Endothelial cell of umbilical vein (primary cell): ENCODE measurements around the gene PIK3R1. TPM values are rescaled to one million over a fixed set of nuclear protein-coding genes. Genes with fewer than 3 reads are reported as not detected.

Experiments
- BruUV-seq: library from RNA; stranded (reverse); fragments of 400-500 nt; replicated peaks from 2 replicates; lab custom pipeline; 2021; lab: Mats Ljungman, UMichigan
- CTCF ChIA-PET: fragments of 300-600, 350-600 bp; sonication (Branson Sonifier 250); formaldehyde crosslinking; loops from one replicate; lab custom pipeline; 2021; ENCODE audit warnings: antibody characterized with exemption, inconsistent platforms; lab: Charles Lee
- POLR2A ChIA-PET: fragments of 300-600, 350-600 bp; sonication (Branson Sonifier 250); formaldehyde crosslinking; loops from one replicate; lab custom pipeline; 2021; ENCODE audit warnings: antibody characterized with exemption, inconsistent platforms; lab: Charles Lee
- DNase-seq: peaks from one replicate; pipeline ENCODE4 v3.0.0-alpha.2; 2011; ENCODE audit warnings: low read depth, low spot score
- FAIRE-seq: peaks from 2 replicates; lab custom pipeline; 2011; peaks lifted over from hg19 to GRCh38; lab: Jason Lieb, UNC
- H2AFZ ChIP-seq: 2 replicates; pipeline ENCODE4 v1.6.0; 2012; ENCODE audit warnings: low read depth, low read length, control low read depth, inconsistent platforms
- H3K27ac ChIP-seq: 2 replicates; pipeline ENCODE4 v1.5.1; 2011; ENCODE audit warnings: low read depth, mild to moderate bottlenecking, control low read depth, low read length, moderate library complexity; ENCODE audit not compliant: insufficient read depth
- H3K27me3 ChIP-seq, 2 experiments: 2 replicates each; pipeline versions ENCODE4 v1.6.0 to v1.6.1; 2011; ENCODE audit warnings: low read length in 2 of 2, mixed read lengths in 1 of 2; ENCODE audit not compliant: control insufficient read depth in 2 of 2, insufficient read depth in 2 of 2
- H3K36me3 ChIP-seq, 2 experiments: 2 replicates in 1 of 2; 3 replicates in 1 of 2; pipeline ENCODE4 v1.5.1; 2011; ENCODE audit warnings: low read length in 2 of 2, mild to moderate bottlenecking in 1 of 2, moderate library complexity in 1 of 2; ENCODE audit not compliant: control insufficient read depth in 2 of 2, insufficient read depth in 2 of 2; ENCODE audit errors: extremely low read depth in 1 of 2
- H3K4me1 ChIP-seq: 3 replicates; pipeline ENCODE4 v1.5.1; 2011; ENCODE audit warnings: mild to moderate bottlenecking, low read length; ENCODE audit not compliant: control insufficient read depth, insufficient read depth; ENCODE audit errors: extremely low read depth
- H3K4me2 ChIP-seq: 2 replicates; pipeline ENCODE4 v1.6.1; 2011; ENCODE audit warnings: low read length, control low read depth, mixed read lengths; ENCODE audit not compliant: insufficient read depth
- H3K4me3 ChIP-seq, 3 experiments: fragments of 200-600 bp in 1 of 3; sonication (generic), shearing (Covaris generic) in 1 of 3; replicated peaks in 1 of 3; 2 replicates each; pipeline ENCODE4 v1.5.1; 2011 to 2016; ENCODE audit warnings: control low read depth in 3 of 3, low read length in 3 of 3, mild to moderate bottlenecking in 2 of 3, inconsistent platforms in 1 of 3, low read depth in 1 of 3, moderate library complexity in 1 of 3; ENCODE audit not compliant: insufficient read depth in 1 of 3
- H3K79me2 ChIP-seq: 2 replicates; pipeline ENCODE4 v1.6.0; 2012; ENCODE audit warnings: low read length, inconsistent platforms; ENCODE audit not compliant: control insufficient read depth, insufficient read depth
- H3K9ac ChIP-seq: replicated peaks from 2 replicates; pipeline ENCODE3; 2011; ENCODE audit warnings: low read length, control low read depth; ENCODE audit not compliant: insufficient read depth; ENCODE audit errors: extremely low read depth
- H3K9me1 ChIP-seq: replicated peaks from 3 replicates; pipeline ENCODE4 v1.6.0; 2011; ENCODE audit warnings: mild to moderate bottlenecking, low read length; ENCODE audit not compliant: control insufficient read depth, insufficient read depth; ENCODE audit errors: extremely low read depth
- H3K9me3 ChIP-seq: replicated peaks from 2 replicates; pipeline ENCODE4 v1.5.1; 2012; ENCODE audit warnings: low read length, inconsistent platforms; ENCODE audit not compliant: control insufficient read depth, insufficient read depth
- H4K20me1 ChIP-seq: replicated peaks from 2 replicates; pipeline ENCODE3; 2011; ENCODE audit warnings: mild to moderate bottlenecking, low read length; ENCODE audit not compliant: control insufficient read depth, insufficient read depth; ENCODE audit errors: extremely low read depth
- CTCF ChIP-seq, 2 donors: IDR thresholded peaks; 1 replicate in 1 of 2; 2 replicates in 1 of 2; pipeline ENCODE4 v1.5.1; 2011; ENCODE audit warnings: low read length in 2 of 2, mild to moderate bottlenecking in 2 of 2, moderate library complexity in 2 of 2, control low read depth in 1 of 2, inconsistent platforms in 1 of 2, low read depth in 1 of 2; ENCODE audit not compliant: insufficient read depth in 1 of 2; ENCODE audit errors: extremely low read depth in 1 of 2
- EZH2 ChIP-seq: IDR thresholded peaks from 2 replicates; pipeline ENCODE4 v1.6.1; 2012; ENCODE audit warnings: borderline replicate concordance, low read depth, mild to moderate bottlenecking, moderate library complexity, low read length, inconsistent platforms; ENCODE audit not compliant: severe bottlenecking
- FOS ChIP-seq: IDR thresholded peaks from 2 replicates; pipeline ENCODE4 v1.6.1; 2011; ENCODE audit warnings: mild to moderate bottlenecking, low read length, moderate library complexity, borderline replicate concordance; ENCODE audit not compliant: insufficient read depth
- GATA2 ChIP-seq: IDR thresholded peaks from 2 replicates; pipeline ENCODE4 v1.7.0; 2011; ENCODE audit warnings: low read depth, mild to moderate bottlenecking, moderate library complexity, mixed read lengths, low read length; ENCODE audit not compliant: insufficient read length, insufficient read depth
- JUN ChIP-seq: IDR thresholded peaks from 2 replicates; pipeline ENCODE4 v1.6.1; 2011; ENCODE audit warnings: borderline replicate concordance, low read depth; ENCODE audit not compliant: insufficient read length, insufficient read depth
- MAX ChIP-seq: IDR thresholded peaks from 2 replicates; pipeline ENCODE4 v1.6.1; 2011; ENCODE audit not compliant: insufficient read depth, insufficient read length
- MYC ChIP-seq: IDR thresholded peaks from one replicate; pipeline ENCODE4 v1.6.1; 2011; ENCODE audit warnings: mild to moderate bottlenecking, low read depth, low read length
- POLR2A ChIP-seq: IDR thresholded peaks from 2 replicates; pipeline ENCODE4 v1.6.1; 2012; ENCODE audit warnings: low read depth, mild to moderate bottlenecking, control low read depth, low read length
- POLR2AphosphoS5 ChIP-seq: IDR thresholded peaks from 2 replicates; pipeline ENCODE4 v1.6.1; 2012; ENCODE audit warnings: low read depth, mild to moderate bottlenecking, control low read depth, low read length, moderate library complexity; ENCODE audit not compliant: insufficient read depth
- dilution Hi-C: fragments of 300-500 bp; cut with MboI; formaldehyde crosslinking; loops from one replicate; pipeline ENCODE4 v1.15.0; 2019; ENCODE audit warnings: low sequenced_read_pairs; ENCODE audit not compliant: extremely low pct_ligation_motif_present
- intact Hi-C: fragments of 100-400 bp; cut with micrococcal nuclease; formaldehyde crosslinking; loops from one replicate; pipeline ENCODE4 v1.10.0; 2022
- polyA plus RNA-seq, 4 experiments: library from polyadenylated mRNA; depleted of rRNA in 3 of 4; stranded (reverse) in 3 of 4; unstranded in 1 of 4; fragments of >200 nt; gene quantifications; 2 replicates each; pipeline versions ENCODE4 v1.2.1 to v1.2.3, GENCODE V29; 2011 to 2012; ENCODE audit warnings: missing spikeins in 1 of 4
- total RNA-seq: library from RNA; stranded (reverse); gene quantifications from 2 replicates; pipeline ENCODE4 v1.2.3, GENCODE V29; 2021

PIK3R1 gene
- total and polyA plus RNA-seq, 2 donors (not counting 3 experiments of a cell fraction or from before 2014, with no cell fraction given): 2.8 to 30.0 TPM

- Histone ChIP-seq H3K4me3 (no peak overlapping the region), H3K36me3 (no peaks in the 10 kb centered on the region), H3K4me2 (no peak overlapping the region), H3K4me1 (peaks cover 41% of the 10 kb centered on the region), H3K27ac (no peak overlapping the region), H3K9me1 (no peaks in the 10 kb centered on the region), H3K27me3 (no peaks in the 10 kb centered on the region), H3K79me2 (no peaks in the 10 kb centered on the region), H3K9ac (no peak overlapping the region), H2AFZ (no peak overlapping the region), H3K9me3 (no peaks in the 10 kb centered on the region), H4K20me1 (no peaks in the 10 kb centered on the region)
- DNase-seq (no peak), FAIRE-seq (no peak)
- TF ChIP-seq EZH2 (no peak), POLR2AphosphoS5 (no peak), JUN (no peak), FOS (no peak), MAX (no peak), GATA2 (no peak), MYC (no peak), CTCF (IDR thresholded peaks at IDR 0.05; ENCODE audit: extremely low read depth in 1 of 2, insufficient read depth in 1 of 2, low read depth in 1 of 2, low read length in 2 of 2) (no peak), POLR2A (no peak)
- ChIA-PET POLR2A (no interaction called here), CTCF (interaction anchor here (4.7 kb wide), 1 partner anchor 44 kb away, joined by 30 read pairs; no protein-coding TSS in a partner anchor)
- dilution Hi-C loops: no loop called here
- BruUV-seq: no TSS peak
- intact Hi-C loops: no loop called here
Measured at GRCh38 chr5:68330574-68330973, 115.0 kb downstream of the PIK3R1 start.
